ENCODE results near the gene ART5.

ART5 gene

GRCh38 chr11:3642071-3642951 lies 519 bp upstream of the ART5 start:
- no peak for TF ChIP-seq CTCF (IDR thresholded peaks at IDR 0.05; ENCODE audit: low read depth, low read length)
- H3K4me3 ChIP-seq (replicated peaks in 1 of 2; ENCODE audit: low read depth in 2 of 2, low read length in 2 of 2): peak overlapping the region; percentile 40 to 58
- DNase-seq (ENCODE audit: low read depth in 2 of 2): peak; percentile 39 to 84

GRCh38 chr11:3641191-3641590 lies 601 bp downstream of the ART5 start:
- no peak for DNase-seq (ENCODE audit: low read depth in 2 of 2)
- no peak for TF ChIP-seq CTCF (IDR thresholded peaks at IDR 0.05; ENCODE audit: low read depth, low read length)
- H3K4me3 ChIP-seq (replicated peaks in 1 of 2; ENCODE audit: low read depth in 2 of 2, low read length in 2 of 2): no peak overlapping the region

- TF ChIP-seq CTCF (IDR thresholded peaks at IDR 0.05; ENCODE audit: low read depth, low read length): no peak
- no peak for DNase-seq (ENCODE audit: low read depth in 2 of 2)
- no peak overlapping the region for H3K4me3 ChIP-seq (replicated peaks in 1 of 2; ENCODE audit: low read depth in 2 of 2, low read length in 2 of 2)
These were observed 2.0 kb downstream of the ART5 start for GRCh38 chr11:3639841-3640240.

GRCh38 chr11:3638513-3638912 lies 3.3 kb downstream of the ART5 start:
- H3K4me3 ChIP-seq (replicated peaks in 1 of 2; ENCODE audit: low read depth in 2 of 2, low read length in 2 of 2): no peak overlapping the region
- no peak for DNase-seq (ENCODE audit: low read depth in 2 of 2)
- TF ChIP-seq CTCF (IDR thresholded peaks at IDR 0.05; ENCODE audit: low read depth, low read length): no peak

GRCh38 chr11:3637201-3637600 lies 4.6 kb downstream of the ART5 start:
- no peak for TF ChIP-seq CTCF (IDR thresholded peaks at IDR 0.05; ENCODE audit: low read depth, low read length)
- no peak for DNase-seq (ENCODE audit: low read depth in 2 of 2)
- H3K4me3 ChIP-seq (replicated peaks in 1 of 2; ENCODE audit: low read depth in 2 of 2, low read length in 2 of 2): no peak overlapping the region

- H3K4me3 ChIP-seq (replicated peaks in 1 of 2; ENCODE audit: low read depth in 2 of 2, low read length in 2 of 2): no peak overlapping the region
- no peak for TF ChIP-seq CTCF (IDR thresholded peaks at IDR 0.05; ENCODE audit: low read depth, low read length)
- DNase-seq (ENCODE audit: low read depth in 2 of 2): no peak
These were observed 6.0 kb downstream of the ART5 start for GRCh38 chr11:3635641-3636375.

All from cardiac fibroblast (primary cell).